WTC11 (cell line): Measurements from ENCODE around the gene NSG2.

Experiments
- AFF4 ChIP-seq: sonication (generic); formaldehyde crosslinking; IDR thresholded peaks from 2 replicates; pipeline ENCODE4 v1.8.1; 2023; ENCODE audit warnings: mild to moderate bottlenecking, missing genetic modification reagents, borderline replicate concordance
- ATF3 ChIP-seq: sonication (generic); formaldehyde crosslinking; conservative IDR thresholded peaks from 2 replicates; pipeline ENCODE4 v1.8.1; 2022; ENCODE audit warnings: mild to moderate bottlenecking, missing genetic modification reagents
- CTCF ChIP-seq: fragments of 200-600 bp; IDR thresholded peaks from 2 replicates; pipeline ENCODE4 v1.8.0; 2022; ENCODE audit warnings: antibody characterized with exemption
- FOXP4 ChIP-seq: sonication (generic); formaldehyde crosslinking; IDR thresholded peaks from 2 replicates; pipeline ENCODE4 v1.8.0; 2022; ENCODE audit warnings: mild to moderate bottlenecking, missing genetic modification reagents
- GABPB1 ChIP-seq: sonication (generic); formaldehyde crosslinking; IDR thresholded peaks from 2 replicates; pipeline ENCODE4 v1.8.1; 2023; ENCODE audit warnings: mild to moderate bottlenecking, missing genetic modification reagents
- NFE2L1 ChIP-seq: sonication (generic); formaldehyde crosslinking; IDR thresholded peaks from 2 replicates; pipeline ENCODE4 v1.8.1; 2023; ENCODE audit warnings: missing genetic modification reagents
- PREB ChIP-seq: sonication (generic); formaldehyde crosslinking; IDR thresholded peaks from 2 replicates; pipeline ENCODE4 v1.8.1; 2022; ENCODE audit warnings: mild to moderate bottlenecking, missing genetic modification reagents, moderate library complexity, borderline replicate concordance
- ZBTB21 ChIP-seq: sonication (generic); formaldehyde crosslinking; IDR thresholded peaks from 2 replicates; pipeline ENCODE4 v1.8.1; 2023; ENCODE audit warnings: mild to moderate bottlenecking, missing genetic modification reagents, borderline replicate concordance
- ZSCAN18 ChIP-seq: fragments of 250-450 bp; sonication (Bioruptor Pico); IDR thresholded peaks from 2 replicates; pipeline ENCODE4 v2.1.2; 2022; ENCODE audit warnings: mild to moderate bottlenecking, moderate library complexity

GRCh38 chr5:174100490-174100889, 55.0 kb downstream of the NSG2 start:
- TF ChIP-seq CTCF (no peak), ZSCAN18 (no peak), PREB (CRISPR knock-in tag) (no peak), NFE2L1 (CRISPR knock-in tag) (no peak), GABPB1 (CRISPR knock-in tag) (no peak), ZBTB21 (CRISPR knock-in tag) (no peak), AFF4 (CRISPR knock-in tag) (no peak), ATF3 (no peak), FOXP4 (no peak)
